ENCODE measurements around the gene LRBA.

- TF ChIP-seq NFYB (CRISPR knock-in tag; conservative IDR thresholded peaks at IDR 0.05; ENCODE audit: low read depth), result no peak
- TF ChIP-seq CTCF (IDR thresholded peaks at IDR 0.05), result no peak
- TF ChIP-seq USF2 (CRISPR knock-in tag; IDR thresholded peaks at IDR 0.05), result no peak
- no peak for TF ChIP-seq ETV6 (CRISPR knock-in tag; IDR thresholded peaks at IDR 0.05)
- TF ChIP-seq NR2C2 (CRISPR knock-in tag; IDR thresholded peaks at IDR 0.05), result no peak
- TF ChIP-seq GABPB1 (CRISPR knock-in tag; IDR thresholded peaks at IDR 0.05), result no peak
- no peak for TF ChIP-seq ZNF138 (CRISPR knock-in tag; conservative IDR thresholded peaks at IDR 0.05)
- TF ChIP-seq TEAD4 (CRISPR knock-in tag; IDR thresholded peaks at IDR 0.05), result no peak
These were observed 678.2 kb downstream of the LRBA start for GRCh38 chr4:150336676-150337412.
